Neural progenitor cell (in vitro differentiated cells): Measurements from ENCODE around the gene KIAA1217. TPM values are rescaled to one million over a fixed set of nuclear protein-coding genes. Genes with fewer than 3 reads are reported as not detected.

Experiments used
- DNase-seq: peaks from one replicate; pipeline ENCODE4 v3.0.0-alpha.2; 2016; ENCODE audit warnings: low spot score
- H2AFZ ChIP-seq: fragments of 200-600 bp; sonication (generic); replicated peaks from 2 replicates; pipeline ENCODE4 v1.6.1; 2016; ENCODE audit warnings: antibody characterized with exemption
- H3F3A ChIP-seq: fragments of 200-600 bp; sonication (generic); 2 replicates; pipeline ENCODE4 v1.6.1; 2016; ENCODE audit warnings: antibody characterized with exemption, low read depth
- H3K27ac ChIP-seq: fragments of 200-600 bp; sonication (generic); 2 replicates; pipeline ENCODE4 v1.5.1; 2016; ENCODE audit warnings: mild to moderate bottlenecking
- H3K27me3 ChIP-seq: fragments of 200-600 bp; sonication (generic); 2 replicates; pipeline ENCODE4 v1.6.1; 2016; ENCODE audit warnings: mild to moderate bottlenecking, moderate library complexity
- H3K36me3 ChIP-seq: fragments of 200-600 bp; sonication (generic); 2 replicates; pipeline ENCODE4 v1.5.1; 2016
- H3K4me1 ChIP-seq: fragments of 200-600 bp; sonication (generic); 2 replicates; pipeline ENCODE4 v1.6.1; 2016; ENCODE audit warnings: mixed run types
- H3K4me2 ChIP-seq: fragments of 200-600 bp; sonication (generic); 2 replicates; pipeline ENCODE4 v1.6.1; 2016
- H3K4me3 ChIP-seq: fragments of 200-600 bp; sonication (generic); 2 replicates; pipeline ENCODE4 v1.5.1; 2016
- H3K79me2 ChIP-seq: fragments of 200-600 bp; sonication (generic); 2 replicates; pipeline ENCODE4 v1.6.1; 2016; ENCODE audit warnings: low read depth
- H3K9ac ChIP-seq: fragments of 200-600 bp; sonication (generic); 2 replicates; pipeline ENCODE4 v1.6.1; 2016
- H3K9me3 ChIP-seq: fragments of 200-600 bp; sonication (generic); 2 replicates; pipeline ENCODE4 v1.5.1; 2016; ENCODE audit warnings: low read depth
- H4K20me1 ChIP-seq: fragments of 200-600 bp; sonication (generic); 2 replicates; pipeline ENCODE4 v1.6.1; 2016; ENCODE audit warnings: low read depth
- H3K27ac Mint-ChIP-seq: 3 replicates; pipeline ENCODE4 v1.8.0; 2021; ENCODE audit warnings: mixed read lengths
- H3K27me3 Mint-ChIP-seq: 2 replicates; pipeline ENCODE4 v1.8.0; 2022; ENCODE audit warnings: low read depth, mild to moderate bottlenecking, inconsistent platforms, moderate library complexity, mixed read lengths; ENCODE audit not compliant: insufficient read depth
- H3K36me3 Mint-ChIP-seq: 3 replicates; pipeline ENCODE4 v1.8.0; 2021; ENCODE audit warnings: mixed read lengths
- H3K4me1 Mint-ChIP-seq: 3 replicates; pipeline ENCODE4 v1.8.0; 2021; ENCODE audit warnings: mixed read lengths
- H3K4me3 Mint-ChIP-seq: 3 replicates; pipeline ENCODE4 v1.8.0; 2021; ENCODE audit warnings: mild to moderate bottlenecking, moderate library complexity, mixed read lengths
- H3K9me3 Mint-ChIP-seq: 3 replicates; pipeline ENCODE4 v1.8.0; 2020; ENCODE audit warnings: mixed read lengths
- CTCF ChIP-seq: fragments of 200-600 bp; sonication (generic); IDR thresholded peaks from 2 replicates; pipeline ENCODE4 v1.5.1; 2017; ENCODE audit warnings: antibody characterized with exemption, mild to moderate bottlenecking
- EZH2 ChIP-seq: fragments of 200-600 bp; sonication (generic); IDR thresholded peaks from 2 replicates; pipeline ENCODE4 v1.6.1; 2017; ENCODE audit warnings: antibody characterized with exemption, mild to moderate bottlenecking, moderate library complexity
- EZH2phosphoT487 ChIP-seq: fragments of 200-600 bp; sonication (generic); IDR thresholded peaks from 2 replicates; pipeline ENCODE4 v1.6.1; 2017; ENCODE audit warnings: antibody characterized with exemption
- total RNA-seq: library from RNA; depleted of rRNA; stranded (reverse); fragments of >200 nt; gene quantifications from 2 replicates; pipeline ENCODE4 v1.2.3, GENCODE V29; 2015; ENCODE audit warnings: low replicate concordance

Gene KIAA1217
- total RNA-seq, 1 donor from 2014 or later, result 13.1 TPM

GRCh38 chr10:24406809-24407483 is 198.0 kb downstream of the KIAA1217 start:
- no peaks in the 10 kb centered on the region for H3K27me3 Mint-ChIP-seq
- DNase-seq, result no peak
- Histone ChIP-seq H3K4me3 (no peak overlapping the region), H3K9me3 (no peaks in the 10 kb centered on the region), H3K79me2 (no peaks in the 10 kb centered on the region), H3K9ac (no peak overlapping the region), H3K27ac (no peak overlapping the region), H3F3A (no peaks in the 10 kb centered on the region), H3K4me1 (no peaks in the 10 kb centered on the region), H3K36me3 (no peaks in the 10 kb centered on the region), H2AFZ (no peak overlapping the region), H3K4me2 (no peak overlapping the region), H3K27me3 (no peaks in the 10 kb centered on the region), H4K20me1 (no peaks in the 10 kb centered on the region)
- no peaks in the 10 kb centered on the region for H3K9me3 Mint-ChIP-seq
- H3K4me1 Mint-ChIP-seq, result no peaks in the 10 kb centered on the region
- H3K36me3 Mint-ChIP-seq, result no peaks in the 10 kb centered on the region
- no peak for TF ChIP-seq EZH2
- TF ChIP-seq EZH2phosphoT487, result no peak
- H3K4me3 Mint-ChIP-seq, result no peak overlapping the region
- no peak overlapping the region for H3K27ac Mint-ChIP-seq

- Histone ChIP-seq H3K27me3 (no peaks in the 10 kb centered on the region), H3F3A (no peaks in the 10 kb centered on the region), H3K9ac (no peak overlapping the region), H3K36me3 (no peaks in the 10 kb centered on the region), H3K4me2 (no peak overlapping the region), H2AFZ (no peak overlapping the region), H3K4me3 (no peak overlapping the region), H4K20me1 (no peaks in the 10 kb centered on the region), H3K4me1 (no peaks in the 10 kb centered on the region), H3K79me2 (no peaks in the 10 kb centered on the region), H3K9me3 (no peaks in the 10 kb centered on the region), H3K27ac (no peak overlapping the region)
- no peaks in the 10 kb centered on the region for H3K36me3 Mint-ChIP-seq
- DNase-seq, result no peak
- H3K27ac Mint-ChIP-seq, result no peak overlapping the region
- no peaks in the 10 kb centered on the region for H3K27me3 Mint-ChIP-seq
- H3K4me3 Mint-ChIP-seq, result no peak overlapping the region
- no peaks in the 10 kb centered on the region for H3K9me3 Mint-ChIP-seq
- H3K4me1 Mint-ChIP-seq, result no peaks in the 10 kb centered on the region
- no peak for TF ChIP-seq EZH2
- no peak for TF ChIP-seq EZH2phosphoT487
- TF ChIP-seq CTCF, result no peak
Observed at GRCh38 chr10:24407928-24408327, 199.0 kb downstream of the KIAA1217 start.

GRCh38 chr10:24408365-24408764 is 199.4 kb downstream of the KIAA1217 start:
- Mint-ChIP-seq H3K27me3 (no peaks in the 10 kb centered on the region), H3K4me1 (no peaks in the 10 kb centered on the region), H3K27ac (no peak overlapping the region), H3K36me3 (no peaks in the 10 kb centered on the region), H3K9me3 (no peaks in the 10 kb centered on the region), H3K4me3 (no peak overlapping the region)
- TF ChIP-seq CTCF (no peak), EZH2 (no peak), EZH2phosphoT487 (no peak)
- H3K27ac ChIP-seq, result no peak overlapping the region
- H3K4me2 ChIP-seq, result no peak overlapping the region
- H4K20me1 ChIP-seq, result no peaks in the 10 kb centered on the region
- H3K4me3 ChIP-seq, result no peak overlapping the region
- H3K36me3 ChIP-seq, result no peaks in the 10 kb centered on the region
- H3F3A ChIP-seq, result no peaks in the 10 kb centered on the region
- no peaks in the 10 kb centered on the region for H3K9me3 ChIP-seq
- no peak for DNase-seq
- no peaks in the 10 kb centered on the region for H3K79me2 ChIP-seq
- H3K27me3 ChIP-seq, result no peaks in the 10 kb centered on the region
- H2AFZ ChIP-seq, result no peak overlapping the region
- no peaks in the 10 kb centered on the region for H3K4me1 ChIP-seq
- H3K9ac ChIP-seq, result no peak overlapping the region

GRCh38 chr10:24414597-24414996 is 205.7 kb downstream of the KIAA1217 start:
- H3K36me3 ChIP-seq, result no peaks in the 10 kb centered on the region
- H3K4me3 ChIP-seq, result no peak overlapping the region
- TF ChIP-seq EZH2phosphoT487 (no peak), EZH2 (no peak), CTCF (no peak)
- H3K4me2 ChIP-seq, result no peak overlapping the region
- no peak overlapping the region for H2AFZ ChIP-seq
- Mint-ChIP-seq H3K9me3 (no peaks in the 10 kb centered on the region), H3K36me3 (no peaks in the 10 kb centered on the region), H3K4me3 (no peak overlapping the region), H3K27me3 (no peaks in the 10 kb centered on the region), H3K4me1 (peaks cover 17% of the 10 kb centered on the region), H3K27ac (no peak overlapping the region)
- DNase-seq, result no peak
- H3K9me3 ChIP-seq, result no peaks in the 10 kb centered on the region
- no peak overlapping the region for H3K27ac ChIP-seq
- H4K20me1 ChIP-seq, result no peaks in the 10 kb centered on the region
- peaks cover 17% of the 10 kb centered on the region for H3K4me1 ChIP-seq
- no peaks in the 10 kb centered on the region for H3K79me2 ChIP-seq
- H3K9ac ChIP-seq, result no peak overlapping the region
- no peaks in the 10 kb centered on the region for H3F3A ChIP-seq
- H3K27me3 ChIP-seq, result no peaks in the 10 kb centered on the region
